B cell (primary cell): Measurements from ENCODE around the gene C3AR1. TPM values are rescaled to one million over a fixed set of nuclear protein-coding genes. Genes with fewer than 3 reads are reported as not detected.

ENCODE experiments used
- ATAC-seq: fragments of 200-7000 bp; cut with Tn5 transposase; one replicate; pipeline ENCODE4 v1.10.0; 2021; ENCODE audit warnings: low read depth, mild to moderate bottlenecking, moderate number of reproducible peaks, moderate library complexity
- CTCF ChIA-PET: fragments of 350-600 bp; sonication (Branson Sonifier 250); formaldehyde crosslinking; loops from one replicate; lab custom pipeline; 2021; ENCODE audit warnings: antibody characterized with exemption, inconsistent platforms; lab: Charles Lee
- POLR2A ChIA-PET: fragments of 350-600 bp; sonication (Branson Sonifier 250); formaldehyde crosslinking; loops from one replicate; lab custom pipeline; 2021; ENCODE audit warnings: antibody characterized with exemption; lab: Charles Lee
- DNase-seq: peaks from one replicate; pipeline ENCODE4 v3.0.0; 2013
- H2AFZ ChIP-seq: 2 replicates; pipeline ENCODE4 v1.6.1; 2012; ENCODE audit warnings: mild to moderate bottlenecking, low read depth, low read length; ENCODE audit not compliant: insufficient read depth, poor library complexity, severe bottlenecking
- H3K27ac ChIP-seq, 2 donors: 1 replicate in 1 of 2; 2 replicates in 1 of 2; pipeline ENCODE4 v1.5.1; 2012 to 2013; ENCODE audit warnings: low read length in 2 of 2, mild to moderate bottlenecking in 2 of 2, moderate library complexity in 1 of 2
- H3K27me3 ChIP-seq, 4 experiments: fragments of 200-600 bp in 1 of 4; sonication (generic) in 1 of 4; replicated peaks in 1 of 4; 1 replicate in 2 of 4; 2 replicates in 2 of 4; pipeline versions ENCODE4 v1.6.1 to v1.7.0; 2013 to 2016; ENCODE audit warnings: low read length in 3 of 4, mild to moderate bottlenecking in 2 of 4, mixed read lengths in 1 of 4, moderate library complexity in 1 of 4; ENCODE audit not compliant: insufficient read depth in 4 of 4, control insufficient read depth in 3 of 4; ENCODE audit errors: control extremely low read depth in 1 of 4
- H3K36me3 ChIP-seq, 2 experiments: replicated peaks in 1 of 2; 1 replicate in 1 of 2; 2 replicates in 1 of 2; pipeline versions ENCODE4 v1.6.1 to v1.7.1; 2013; ENCODE audit warnings: low read length in 1 of 2; ENCODE audit not compliant: insufficient read depth in 2 of 2, control insufficient read depth in 1 of 2; ENCODE audit errors: control extremely low read depth in 1 of 2, extremely low read depth in 1 of 2
- H3K4me1 ChIP-seq, 2 donors: fragments of 200-600 bp in 1 of 2; sonication (generic) in 1 of 2; 1 replicate in 1 of 2; 2 replicates in 1 of 2; pipeline versions ENCODE4 v1.5.1 to v1.6.1; 2013 to 2017; ENCODE audit warnings: low read length in 2 of 2; ENCODE audit not compliant: control insufficient read depth in 2 of 2, insufficient read depth in 2 of 2
- H3K4me2 ChIP-seq: replicated peaks from 2 replicates; pipeline ENCODE3; 2012; ENCODE audit warnings: mild to moderate bottlenecking, low read depth, low read length; ENCODE audit not compliant: poor library complexity, severe bottlenecking
- H3K4me3 ChIP-seq, 5 experiments: fragments of 200-600 bp in 1 of 5; sonication (generic) in 1 of 5; 1 replicate in 3 of 5; 2 replicates in 2 of 5; pipeline versions ENCODE4 v1.5.1 to v1.7.0; 2011 to 2016; ENCODE audit warnings: low read length in 4 of 5, mild to moderate bottlenecking in 4 of 5, low read depth in 2 of 5, control low read depth in 1 of 5, moderate library complexity in 1 of 5; ENCODE audit not compliant: insufficient read depth in 1 of 5; ENCODE audit errors: control extremely low read depth in 1 of 5, extremely low read depth in 1 of 5
- H3K79me2 ChIP-seq: fragments of 200-600 bp; sonication (generic); one replicate; pipeline ENCODE4 v1.6.0; 2016; ENCODE audit warnings: low read length; ENCODE audit not compliant: control insufficient read depth, insufficient read depth
- H3K9ac ChIP-seq: fragments of 200-600 bp; sonication (generic); 2 replicates; pipeline ENCODE4 v1.6.1; 2017; ENCODE audit warnings: mild to moderate bottlenecking, low read length, moderate library complexity
- H3K9me3 ChIP-seq, 3 donors: one replicate each; pipeline versions ENCODE4 v1.6.1 to v1.7.1; 2013; ENCODE audit warnings: low read length in 2 of 3; ENCODE audit not compliant: control insufficient read depth in 2 of 3, insufficient read depth in 1 of 3; ENCODE audit errors: control extremely low read depth in 1 of 3
- H4K20me1 ChIP-seq: 2 replicates; pipeline ENCODE4 v1.6.0; 2012; ENCODE audit warnings: mild to moderate bottlenecking, low read length; ENCODE audit not compliant: insufficient read depth, control insufficient read depth, poor library complexity, severe bottlenecking
- H3K27ac Mint-ChIP-seq: one replicate; pipeline ENCODE4 v1.8.0; 2021; ENCODE audit warnings: mixed read lengths
- H3K27me3 Mint-ChIP-seq: one replicate; pipeline ENCODE4 v1.8.0; 2021; ENCODE audit warnings: mixed read lengths
- H3K4me1 Mint-ChIP-seq: one replicate; pipeline ENCODE4 v1.8.0; 2021; ENCODE audit warnings: mixed read lengths
- H3K4me3 Mint-ChIP-seq: one replicate; pipeline ENCODE4 v1.8.0; 2021; ENCODE audit warnings: mixed read lengths
- H3K9me3 Mint-ChIP-seq: one replicate; pipeline ENCODE4 v1.8.0; 2022; ENCODE audit warnings: mixed read lengths; ENCODE audit not compliant: insufficient read depth
- EZH2 ChIP-seq: IDR thresholded peaks from 2 replicates; pipeline ENCODE4 v1.6.1; 2012; ENCODE audit warnings: borderline replicate concordance, low read depth, mild to moderate bottlenecking, moderate library complexity, low read length; ENCODE audit not compliant: insufficient read depth, poor library complexity, severe bottlenecking
- WGBS: methylation state at CpG from one replicate; pipeline ENCODE4 v1.1.5; 2013; ENCODE audit warnings: missing lambda C conversion rate; ENCODE audit not compliant: insufficient coverage; 5-methylcytosine and 5-hydroxymethylcytosine counted together
- intact Hi-C: fragments of 100-400 bp; cut with micrococcal nuclease; formaldehyde crosslinking; loops from one replicate; pipeline ENCODE4 v1.10.0; 2022
- polyA plus RNA-seq: library from polyadenylated mRNA; depleted of rRNA; stranded (reverse); fragments of >200 nt; gene quantifications from 2 replicates; pipeline ENCODE4 v1.2.3, GENCODE V29; 2012
- total RNA-seq, 2 donors: library from RNA; stranded (reverse); fragments of 120-200 nt in 1 of 2; gene quantifications; 1 replicate in 1 of 2; 2 replicates in 1 of 2; pipeline versions ENCODE4 v1.2.3 to v1.2.4, GENCODE V29; 2013 to 2022
- TF ChIP-seq, protein P1 (sequence below): fragments of 200-600 bp; IDR thresholded peaks from one replicate; pipeline ENCODE4 v1.8.0; 2022; ENCODE audit warnings: antibody characterized with exemption, mild to moderate bottlenecking

The C3AR1 gene
- total and polyA plus RNA-seq, 2 donors (not counting 1 experiment from before 2014, with no cell fraction given): 0.13 to 0.64 TPM

DNA sequence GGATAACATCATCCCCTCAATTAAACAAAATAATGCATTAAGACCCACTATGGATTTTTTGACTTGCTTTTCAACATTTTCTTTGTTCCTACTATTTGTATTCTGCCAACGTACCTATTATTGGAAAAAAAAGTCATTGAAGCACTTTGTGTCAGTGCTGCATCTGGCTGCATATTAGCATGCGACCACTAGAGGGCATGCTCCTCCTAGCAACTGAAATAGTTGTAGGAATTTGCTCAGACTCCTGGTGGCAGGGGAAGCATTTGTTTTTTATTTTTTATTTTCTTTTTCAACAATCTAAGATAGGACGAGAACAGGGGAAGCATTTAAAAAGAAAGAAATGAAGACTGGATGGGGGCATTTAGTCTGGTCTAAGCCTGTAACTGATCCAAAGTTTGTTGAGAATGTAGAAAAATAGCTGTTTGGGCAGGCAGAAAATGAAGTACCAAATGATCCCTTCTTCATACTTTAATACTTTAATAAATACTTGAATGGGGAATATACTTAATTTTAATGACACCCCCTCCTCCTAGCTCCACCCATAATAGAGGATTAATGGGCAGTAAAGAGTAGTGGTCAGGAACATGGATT, 42.7 kb upstream of the C3AR1 start:
- no peak overlapping the region for H2AFZ ChIP-seq
- H3K4me1 ChIP-seq: no peaks in the 10 kb centered on the region
- intact Hi-C loops: loop anchor here (1.0 to 10.0 kb wide), 3 partner anchors 66 to 286 kb away; no protein-coding TSS in a partner anchor
- Mint-ChIP-seq H3K27ac (no peak overlapping the region), H3K4me1 (no peaks in the 10 kb centered on the region), H3K9me3 (no peaks in the 10 kb centered on the region), H3K4me3 (no peak overlapping the region), H3K27me3 (no peaks in the 10 kb centered on the region)
- WGBS: 0% methylated on average over 1 of the region's 3 CpGs
- no peaks in the 10 kb centered on the region for H4K20me1 ChIP-seq
- peak; percentile 79 for ATAC-seq
- POLR2A ChIA-PET: interaction anchor here (0.6 kb wide), 1 partner anchor 172 kb away, joined by 4 read pairs; no protein-coding TSS in a partner anchor
- H3K27me3 ChIP-seq: no peaks in the 10 kb centered on the region
- no peaks in the 10 kb centered on the region for H3K9me3 ChIP-seq
- DNase-seq: peak; percentile 79
- H3K36me3 ChIP-seq: no peaks in the 10 kb centered on the region
- H3K27ac ChIP-seq: no peak overlapping the region
- no peak overlapping the region for H3K9ac ChIP-seq
- no peaks in the 10 kb centered on the region for H3K79me2 ChIP-seq
- peak overlapping the region; percentile 29 for H3K4me2 ChIP-seq
- CTCF ChIA-PET: interaction anchor here (0.9 to 3.8 kb wide), 12 partner anchors 9 to 281 kb away, joined by 3 to 38 read pairs (median 4); partner anchors contain the start of gene CLEC4A
- H3K4me3 ChIP-seq: no peak overlapping the region
- TF ChIP-seq EZH2: no peak
- TF ChIP-seq, protein P1, sequence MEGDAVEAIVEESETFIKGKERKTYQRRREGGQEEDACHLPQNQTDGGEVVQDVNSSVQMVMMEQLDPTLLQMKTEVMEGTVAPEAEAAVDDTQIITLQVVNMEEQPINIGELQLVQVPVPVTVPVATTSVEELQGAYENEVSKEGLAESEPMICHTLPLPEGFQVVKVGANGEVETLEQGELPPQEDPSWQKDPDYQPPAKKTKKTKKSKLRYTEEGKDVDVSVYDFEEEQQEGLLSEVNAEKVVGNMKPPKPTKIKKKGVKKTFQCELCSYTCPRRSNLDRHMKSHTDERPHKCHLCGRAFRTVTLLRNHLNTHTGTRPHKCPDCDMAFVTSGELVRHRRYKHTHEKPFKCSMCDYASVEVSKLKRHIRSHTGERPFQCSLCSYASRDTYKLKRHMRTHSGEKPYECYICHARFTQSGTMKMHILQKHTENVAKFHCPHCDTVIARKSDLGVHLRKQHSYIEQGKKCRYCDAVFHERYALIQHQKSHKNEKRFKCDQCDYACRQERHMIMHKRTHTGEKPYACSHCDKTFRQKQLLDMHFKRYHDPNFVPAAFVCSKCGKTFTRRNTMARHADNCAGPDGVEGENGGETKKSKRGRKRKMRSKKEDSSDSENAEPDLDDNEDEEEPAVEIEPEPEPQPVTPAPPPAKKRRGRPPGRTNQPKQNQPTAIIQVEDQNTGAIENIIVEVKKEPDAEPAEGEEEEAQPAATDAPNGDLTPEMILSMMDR: peak; percentile 100

DNA sequence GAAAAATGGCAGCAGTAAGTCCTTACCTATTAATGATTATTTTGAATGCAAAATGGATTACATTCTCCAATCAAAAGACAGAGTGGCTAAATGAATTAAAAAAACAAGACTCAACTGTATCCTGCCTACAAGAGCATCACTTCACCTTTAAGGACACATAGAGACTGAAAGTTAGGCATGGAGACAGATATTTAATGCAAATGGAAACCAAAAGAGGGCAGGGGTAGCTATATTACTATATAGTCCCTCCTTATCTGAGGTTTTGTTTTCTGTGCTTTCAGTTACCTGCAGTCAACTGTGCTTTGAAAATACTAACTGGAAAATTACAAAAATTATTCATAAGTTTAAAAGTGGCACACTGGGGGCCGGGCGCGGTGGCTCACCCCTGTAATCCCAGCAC, 33.1 kb upstream of the C3AR1 start:
- no peak for ATAC-seq
- Mint-ChIP-seq H3K27me3 (no peaks in the 10 kb centered on the region), H3K4me3 (no peak overlapping the region), H3K9me3 (no peaks in the 10 kb centered on the region), H3K4me1 (no peaks in the 10 kb centered on the region), H3K27ac (no peak overlapping the region)
- ChIA-PET CTCF (interaction anchor here (1.7 to 2.1 kb wide), 2 partner anchors 10 to 21 kb away, joined by 4 to 5 read pairs; no protein-coding TSS in a partner anchor), POLR2A (interaction anchor here (0.6 kb wide), 1 partner anchor 31 kb away, joined by 5 read pairs; no protein-coding TSS in a partner anchor)
- Histone ChIP-seq H3K4me1 (no peaks in the 10 kb centered on the region), H3K4me2 (no peak overlapping the region), H3K27me3 (no peaks in the 10 kb centered on the region), H3K9ac (no peak overlapping the region), H3K4me3 (no peak overlapping the region), H2AFZ (no peak overlapping the region), H4K20me1 (no peaks in the 10 kb centered on the region), H3K9me3 (no peaks in the 10 kb centered on the region), H3K79me2 (no peaks in the 10 kb centered on the region), H3K36me3 (peaks cover 9 to 28% of the 10 kb centered on the region in 2 experiments), H3K27ac (no peak overlapping the region)
- no peak for TF ChIP-seq EZH2
- TF ChIP-seq, protein P1: no peak
- no peak for DNase-seq
- intact Hi-C loops: no loop called here
- WGBS: 100% methylated on average over 3 of the region's 3 CpGs
